Astrocyte of the cerebellum (primary cell): ENCODE measurements around the gene PARVA.

Source experiments
- DNase-seq: peaks from one replicate; pipeline ENCODE4 v3.0.0-alpha.2; 2011; ENCODE audit warnings: low read depth
- H3K4me3 ChIP-seq: 2 replicates; pipeline ENCODE4 v1.5.1; 2011; ENCODE audit warnings: mild to moderate bottlenecking, low read depth, low read length, moderate library complexity
- CTCF ChIP-seq: IDR thresholded peaks from 2 replicates; pipeline ENCODE4 v1.5.1; 2012; ENCODE audit warnings: low read length, low read depth, moderate library complexity, mild to moderate bottlenecking; ENCODE audit errors: missing control alignments
- in situ Hi-C: cut with HindIII; loops from 2 replicates; pipeline ENCODE4 v1.10.0; 2017; ENCODE audit warnings: low sequenced_read_pairs

Gene PARVA

GRCh38 chr11:12451179-12451814, 73.9 kb downstream of the PARVA start:
- no peak overlapping the region for H3K4me3 ChIP-seq
- DNase-seq, result no peak
- in situ Hi-C loops, result no loop called here
- TF ChIP-seq CTCF, result no peak

- H3K4me3 ChIP-seq, result no peak overlapping the region
- DNase-seq, result no peak
- in situ Hi-C loops, result no loop called here
- TF ChIP-seq CTCF, result no peak
These were observed 75.9 kb downstream of the PARVA start for GRCh38 chr11:12453243-12453642.

GRCh38 chr11:12454782-12455181, 77.4 kb downstream of the PARVA start:
- no peak overlapping the region for H3K4me3 ChIP-seq
- in situ Hi-C loops, result no loop called here
- no peak for DNase-seq
- TF ChIP-seq CTCF, result no peak

- no peak overlapping the region for H3K4me3 ChIP-seq
- in situ Hi-C loops, result no loop called here
- no peak for DNase-seq
- TF ChIP-seq CTCF, result no peak
These were observed 78.6 kb downstream of the PARVA start for GRCh38 chr11:12455938-12456337.

GRCh38 chr11:12456651-12457579, 79.5 kb downstream of the PARVA start:
- no peak overlapping the region for H3K4me3 ChIP-seq
- no peak for DNase-seq
- in situ Hi-C loops, result no loop called here
- no peak for TF ChIP-seq CTCF

GRCh38 chr11:12458042-12458441, 80.7 kb downstream of the PARVA start:
- DNase-seq, result no peak
- TF ChIP-seq CTCF, result no peak
- H3K4me3 ChIP-seq, result no peak overlapping the region
- in situ Hi-C loops, result no loop called here
